AG09309 (cell line): ENCODE data around the gene ZNRF3.
"Not testable (repeated sequence)": the region's sequence is repeated elsewhere in the genome, so short reads cannot be mapped to it uniquely, and the experiment has no call there.

Source experiments
- DNase-seq: peaks from one replicate; pipeline ENCODE4 v3.0.0-alpha.2; 2010; ENCODE audit warnings: low read depth
- H3K4me3 ChIP-seq: 2 replicates; pipeline ENCODE4 v1.5.1; 2011; ENCODE audit warnings: mild to moderate bottlenecking, low read depth, low read length, moderate library complexity; ENCODE audit not compliant: control insufficient read depth
- CTCF ChIP-seq: IDR thresholded peaks from 2 replicates; pipeline ENCODE4 v1.5.1; 2011; ENCODE audit warnings: mild to moderate bottlenecking, low read depth, low read length, inconsistent platforms; ENCODE audit not compliant: insufficient read depth, control insufficient read depth; ENCODE audit errors: missing control alignments

The ZNRF3 gene

GRCh38 chr22:28846994-28847393 is 36.4 kb upstream of the ZNRF3 start:
- no peak for DNase-seq
- no peak overlapping the region for H3K4me3 ChIP-seq
- TF ChIP-seq CTCF, result no peak

GRCh38 chr22:28855355-28856094 is 27.8 kb upstream of the ZNRF3 start:
- peak; percentile 20 for DNase-seq
- H3K4me3 ChIP-seq, result no peak overlapping the region
- peak; percentile 86 for TF ChIP-seq CTCF

GRCh38 chr22:28856095-28856455 is 27.3 kb upstream of the ZNRF3 start:
- no peak overlapping the region for H3K4me3 ChIP-seq
- DNase-seq, result no peak
- no peak for TF ChIP-seq CTCF

- H3K4me3 ChIP-seq, result no peak overlapping the region
- TF ChIP-seq CTCF, result no peak
- no peak for DNase-seq
These were observed 26.1 kb upstream of the ZNRF3 start for GRCh38 chr22:28857288-28857687.

GRCh38 chr22:28864878-28865596 is 18.3 kb upstream of the ZNRF3 start:
- TF ChIP-seq CTCF, result no peak
- DNase-seq, result no peak

GRCh38 chr22:28867191-28867590 is 16.2 kb upstream of the ZNRF3 start:
- no peak overlapping the region for H3K4me3 ChIP-seq
- DNase-seq, result no peak
- no peak for TF ChIP-seq CTCF

More at GRCh38 chr22:28864878-28865596, 18.3 kb upstream of the ZNRF3 start:
- no peak overlapping the region for H3K4me3 ChIP-seq

- not testable (repeated sequence) for DNase-seq, H3K4me3 ChIP-seq
These were observed 15.0 kb upstream of the ZNRF3 start for GRCh38 chr22:28868389-28868788.
